ENCODE measurements around the gene SERINC3.
"Not testable (repeated sequence)": the region's sequence is repeated elsewhere in the genome, so short reads cannot be mapped to it uniquely, and the experiment has no call there.

- TF ChIP-seq CTCF (IDR thresholded peaks at IDR 0.05); EZH2 (IDR thresholded peaks at IDR 0.05; ENCODE audit: borderline replicate concordance, insufficient read depth, low read depth, low read length, poor library complexity, severe bottlenecking): not testable (repeated sequence)
These were observed 49.6 kb downstream of the SERINC3 start for GRCh38 chr20:44472283-44472682.

Data from B cell (primary cell).